ENCODE data around the gene MMP25. TPM values are rescaled to one million over a fixed set of nuclear protein-coding genes. Genes with fewer than 3 reads are reported as not detected.

The MMP25 gene
- total RNA-seq, 2 experiments from 2014 or later = 0.42 to 0.80 TPM

GRCh38 chr16:3035972-3036725, 10.2 kb upstream of the MMP25 start:
- Mint-ChIP-seq H3K27me3 (peaks cover 85% of the 10 kb centered on the region), H3K4me3 (no peak overlapping the region), H3K9me3 (no peaks in the 10 kb centered on the region), H3K4me1 (ENCODE audit: low read depth) (peaks cover 17% of the 10 kb centered on the region), H3K27ac (no peak overlapping the region), H3K36me3 (ENCODE audit: low read depth) (no peaks in the 10 kb centered on the region)
- ChIA-PET CTCF (no interaction called here), POLR2A (no interaction called here)
- H3K4me1 ChIP-seq (ENCODE audit: insufficient read depth, low read length) = peaks cover 19% of the 10 kb centered on the region
- H3K27me3 ChIP-seq (ENCODE audit: control insufficient read depth in 1 of 2, insufficient read depth in 2 of 2, low read length in 2 of 2) = peaks cover 68 to 77% of the 10 kb centered on the region in 2 experiments
- H3K9me3 ChIP-seq (ENCODE audit: control insufficient read depth in 1 of 2, insufficient read depth in 1 of 2, low read length in 2 of 2) = peaks cover 0 to 25% of the 10 kb centered on the region in 2 experiments
- TF ChIP-seq CTCF (IDR thresholded peaks at IDR 0.05) = no peak
- DNase-seq (no peak), ATAC-seq (ENCODE audit: poor library complexity) (no peak)
- no peak overlapping the region for H3K4me3 ChIP-seq (ENCODE audit: low read length)
- intact Hi-C loops (cut with DNase I, micrococcal nuclease) = no loop called here
- no peaks in the 10 kb centered on the region for H3K36me3 ChIP-seq (ENCODE audit: insufficient read depth, low read length)
- H3K27ac ChIP-seq (ENCODE audit: low read depth in 1 of 2, low read length in 2 of 2) = no peak overlapping the region

GRCh38 chr16:3036726-3037315, 9.5 kb upstream of the MMP25 start, which contains the start of gene BICDL2:
Gene BICDL2, minus strand, starts transcription at chr16:3036944. Its CDS starts 1,448 bp downstream, at chr16:3035496.
- Histone ChIP-seq H3K27ac (ENCODE audit: low read depth in 1 of 2, low read length in 2 of 2) (no peak within 1 kb of the TSS), H3K4me3 (ENCODE audit: low read length) (no peak within 1 kb of the TSS), H3K9me3 (ENCODE audit: control insufficient read depth in 1 of 2, insufficient read depth in 1 of 2, low read length in 2 of 2) (peaks cover 0 to 25% of the 10 kb centered on the region in 2 experiments), H3K4me1 (ENCODE audit: insufficient read depth, low read length) (peaks cover 16% of the 10 kb centered on the region), H3K36me3 (ENCODE audit: insufficient read depth, low read length) (no peaks in the 10 kb centered on the region), H3K27me3 (ENCODE audit: control insufficient read depth in 1 of 2, insufficient read depth in 2 of 2, low read length in 2 of 2) (peaks cover 66 to 82% of the 10 kb centered on the region in 2 experiments)
- Mint-ChIP-seq H3K36me3 (ENCODE audit: low read depth) (no peaks in the 10 kb centered on the region), H3K27me3 (peaks cover 83% of the 10 kb centered on the region), H3K9me3 (no peaks in the 10 kb centered on the region), H3K4me3 (peak within 1 kb of the TSS; percentile 37), H3K27ac (no peak within 1 kb of the TSS), H3K4me1 (ENCODE audit: low read depth) (peaks cover 13% of the 10 kb centered on the region)
- DNase-seq (no peak), ATAC-seq (ENCODE audit: poor library complexity) (no peak)
- no peak for TF ChIP-seq CTCF (IDR thresholded peaks at IDR 0.05)
- ChIA-PET POLR2A (interaction anchor here (0.6 kb wide), 1 partner anchor 22 kb away, joined by 4 read pairs; no protein-coding TSS in a partner anchor), CTCF (interaction anchor here (0.7 kb wide), 1 partner anchor 536 kb away, joined by 3 read pairs; no protein-coding TSS in a partner anchor)
- intact Hi-C loops (cut with DNase I, micrococcal nuclease) = no loop called here

GRCh38 chr16:3038256-3038655, 8.1 kb upstream of the MMP25 start:
- no peak overlapping the region for H3K27ac ChIP-seq (ENCODE audit: low read depth in 1 of 2, low read length in 2 of 2)
- peaks cover 0 to 20% of the 10 kb centered on the region in 2 experiments for H3K9me3 ChIP-seq (ENCODE audit: control insufficient read depth in 1 of 2, insufficient read depth in 1 of 2, low read length in 2 of 2)
- ChIA-PET POLR2A (no interaction called here), CTCF (no interaction called here)
- DNase-seq = no peak
- Mint-ChIP-seq H3K9me3 (no peaks in the 10 kb centered on the region), H3K27ac (no peak overlapping the region), H3K36me3 (ENCODE audit: low read depth) (no peaks in the 10 kb centered on the region), H3K4me3 (no peak overlapping the region), H3K27me3 (peaks cover 86% of the 10 kb centered on the region), H3K4me1 (ENCODE audit: low read depth) (peaks cover 13% of the 10 kb centered on the region)
- no peak for TF ChIP-seq CTCF (IDR thresholded peaks at IDR 0.05)
- H3K4me1 ChIP-seq (ENCODE audit: insufficient read depth, low read length) = peaks cover 16% of the 10 kb centered on the region
- no peak for ATAC-seq (ENCODE audit: poor library complexity)
- no peak overlapping the region for H3K4me3 ChIP-seq (ENCODE audit: low read length)
- intact Hi-C loops (cut with DNase I, micrococcal nuclease) = no loop called here
- H3K27me3 ChIP-seq (ENCODE audit: control insufficient read depth in 1 of 2, insufficient read depth in 2 of 2, low read length in 2 of 2) = peaks cover 68 to 79% of the 10 kb centered on the region in 2 experiments
- no peaks in the 10 kb centered on the region for H3K36me3 ChIP-seq (ENCODE audit: insufficient read depth, low read length)
